GM19023 (cell line): ENCODE measurements around the gene ALS2CL.

Experiments used
- ATAC-seq: cut with Tn5 transposase; IDR thresholded peaks from one replicate; pipeline ENCODE4 v1.9.1; 2021; ENCODE audit warnings: mild to moderate bottlenecking, moderate library complexity; ENCODE audit not compliant: unreplicated experiment

ALS2CL gene

GRCh38 chr3:46643701-46644100, 49.8 kb downstream of the ALS2CL start:
- no peak for ATAC-seq

GRCh38 chr3:46642971-46643370, 50.5 kb downstream of the ALS2CL start:
- ATAC-seq: no peak

- no peak for ATAC-seq
Observed at GRCh38 chr3:46640927-46641326, 52.6 kb downstream of the ALS2CL start.

DNA sequence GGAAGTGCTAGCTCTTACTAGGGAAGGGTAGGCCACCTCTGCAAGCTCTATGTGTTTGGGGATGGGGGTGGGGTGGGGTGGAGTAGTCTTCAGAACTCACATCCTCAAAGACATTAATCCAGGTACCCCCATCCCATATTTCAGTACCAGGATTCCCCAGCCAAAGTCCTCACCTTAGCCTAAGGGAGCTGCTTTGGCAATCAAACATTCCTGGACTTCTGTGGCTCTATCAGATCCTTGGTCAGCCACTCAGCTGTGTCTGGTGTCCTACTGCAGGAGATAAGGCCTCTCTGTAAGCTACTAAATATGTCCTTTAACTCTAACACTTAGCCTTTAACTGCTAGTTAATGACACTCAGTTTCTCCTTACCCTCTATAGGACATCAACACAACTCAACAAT, 54.3 kb downstream of the ALS2CL start:
- no peak for ATAC-seq

DNA sequence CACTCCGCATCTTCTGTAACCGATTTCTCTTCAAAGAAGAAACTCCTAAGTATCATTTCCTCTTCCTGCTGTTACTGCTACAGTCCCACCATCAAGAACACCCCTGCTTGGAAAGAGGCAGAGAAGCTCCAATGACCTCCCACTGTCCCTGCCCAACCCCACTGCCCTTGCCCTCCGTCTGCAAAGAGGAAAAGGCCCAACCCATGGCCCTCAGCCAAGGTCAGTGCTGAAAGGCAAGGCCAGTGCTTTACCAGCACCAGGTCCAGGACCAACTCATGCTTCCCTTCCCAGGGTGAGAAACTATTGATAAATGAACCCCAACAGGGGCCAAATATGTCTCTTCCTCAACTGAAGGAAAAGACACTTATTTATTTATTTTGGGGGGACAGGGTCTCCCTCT, 58.6 kb downstream of the ALS2CL start:
- no peak for ATAC-seq

DNA sequence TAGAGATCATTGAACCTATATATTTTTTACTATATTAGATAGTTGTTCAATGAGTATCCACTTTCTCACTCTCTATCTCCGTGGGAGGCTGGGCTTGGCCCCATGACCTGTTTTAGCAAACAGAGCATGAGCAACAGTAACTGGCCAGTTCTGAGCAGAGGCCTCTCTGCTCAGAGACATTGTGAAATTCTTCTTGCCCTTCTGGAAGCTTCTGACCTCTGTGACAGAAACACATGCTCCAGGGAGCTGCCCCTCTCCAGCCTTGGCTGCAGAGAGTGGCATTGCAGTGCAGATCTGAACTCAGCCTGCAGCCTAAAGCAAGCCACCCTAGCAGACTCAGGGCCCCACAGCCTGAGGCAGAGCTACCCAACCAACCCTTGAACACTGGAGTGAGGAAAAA, 60.7 kb downstream of the ALS2CL start:
- ATAC-seq: no peak

GRCh38 chr3:46629551-46630517, 63.6 kb downstream of the ALS2CL start:
- ATAC-seq: peak; percentile 80

DNA sequence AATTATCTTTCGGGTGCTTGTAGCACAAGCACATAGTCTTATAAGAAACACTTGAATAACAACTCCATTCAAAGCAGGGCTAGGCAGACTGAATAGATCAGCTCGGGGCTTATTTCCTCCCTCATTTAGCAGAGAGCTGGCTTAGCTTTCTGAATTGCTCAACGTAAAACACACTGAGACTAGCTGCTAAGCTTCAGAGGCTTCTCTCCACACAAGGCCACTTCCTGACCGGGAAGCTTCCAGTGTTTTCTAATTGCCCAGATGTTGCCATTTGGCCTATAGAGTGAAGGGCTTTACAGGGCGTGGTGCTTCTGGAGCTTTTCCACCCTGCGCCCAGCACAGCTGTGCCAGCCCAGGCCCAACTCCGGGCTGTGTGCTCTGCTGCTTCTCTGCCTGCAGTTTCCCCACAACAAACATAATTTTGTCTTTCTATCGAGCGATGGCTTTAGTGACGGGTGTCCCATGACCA, 64.5 kb downstream of the ALS2CL start:
- no peak for ATAC-seq

DNA sequence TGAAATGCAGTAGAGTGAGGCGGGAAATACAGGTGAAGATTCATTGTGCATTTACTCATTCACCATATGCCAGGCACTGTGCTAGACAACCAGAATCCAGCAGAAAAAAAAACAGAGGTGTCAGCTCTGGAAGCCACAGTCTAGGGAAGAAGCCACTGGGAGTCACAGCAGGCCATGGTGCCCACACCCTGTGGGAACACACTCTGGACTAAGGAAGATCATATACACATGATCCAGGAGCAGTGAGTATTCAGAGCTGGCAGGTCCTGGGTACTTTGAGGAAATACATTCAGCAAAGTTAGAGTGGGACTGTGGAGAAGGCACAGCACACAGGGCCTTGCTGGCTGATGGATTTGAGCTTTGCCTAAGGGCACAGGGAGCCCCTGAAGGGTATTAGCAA, 66.4 kb downstream of the ALS2CL start:
- no peak for ATAC-seq

DNA sequence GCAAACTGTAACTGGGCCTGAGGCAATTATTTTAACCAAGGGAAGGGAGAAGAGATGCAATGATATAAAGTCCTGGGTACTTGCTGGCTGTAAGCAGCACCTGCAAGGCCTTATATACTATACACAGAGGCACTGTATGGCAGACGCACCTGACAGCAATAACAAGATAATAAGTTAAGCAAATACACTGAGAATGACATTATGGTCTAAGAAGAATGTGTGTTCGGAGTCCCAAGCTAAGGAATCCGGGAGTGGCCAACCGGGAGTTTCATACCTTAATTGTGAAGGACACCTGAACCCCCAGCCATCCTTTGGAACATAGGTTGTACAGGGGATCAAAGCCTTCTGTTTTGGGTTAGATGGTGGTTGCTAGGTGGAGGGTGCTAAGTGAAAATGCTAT, 67.4 kb downstream of the ALS2CL start:
- no peak for ATAC-seq

GRCh38 chr3:46624975-46625490, 68.4 kb downstream of the ALS2CL start:
- ATAC-seq: no peak

DNA sequence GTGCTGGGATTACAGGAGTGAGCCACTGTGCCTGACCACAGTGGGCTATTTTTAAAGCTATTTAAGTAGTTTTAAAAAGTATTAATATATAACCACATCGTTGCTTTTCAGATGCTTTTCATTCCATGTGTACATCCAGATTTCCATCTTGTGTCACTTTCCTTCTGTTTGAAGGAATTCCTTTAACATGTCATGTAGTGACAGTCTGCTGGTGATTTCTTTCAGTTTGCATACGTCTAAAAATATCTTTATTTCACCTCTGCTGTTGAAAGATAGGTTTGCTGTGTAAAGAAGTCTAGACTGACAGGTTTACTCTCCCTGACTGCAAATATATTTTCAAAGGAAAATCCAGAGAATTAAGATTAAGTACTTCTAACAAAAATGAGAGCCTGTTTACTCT, 68.9 kb downstream of the ALS2CL start:
- no peak for ATAC-seq

- no peak for ATAC-seq
Observed at GRCh38 chr3:46619845-46620778, 73.4 kb downstream of the ALS2CL start.
